KMS-11 (cell line): Measurements from ENCODE around the gene PARVB.
"Not testable (repeated sequence)": the region's sequence is repeated elsewhere in the genome, so short reads cannot be mapped to it uniquely, and the experiment has no call there.

Experiments used
- H2AFZ ChIP-seq: fragments of 200-600 bp; sonication (generic); 2 replicates; pipeline ENCODE4 v1.6.1; 2016; ENCODE audit warnings: antibody characterized with exemption, mixed run types, low read depth
- H3K27ac ChIP-seq: fragments of 200-600 bp; sonication (generic); 2 replicates; pipeline ENCODE4 v1.6.1; 2016; ENCODE audit warnings: mild to moderate bottlenecking, mixed run types
- H3K27me3 ChIP-seq: fragments of 200-600 bp; sonication (generic); 2 replicates; pipeline ENCODE4 v1.6.1; 2017; ENCODE audit warnings: mild to moderate bottlenecking, low read depth, mixed run types, moderate library complexity; ENCODE audit not compliant: insufficient read depth
- H3K36me3 ChIP-seq: fragments of 200-600 bp; sonication (generic); 2 replicates; pipeline ENCODE4 v1.6.1; 2017; ENCODE audit warnings: mild to moderate bottlenecking, mixed run types; ENCODE audit not compliant: insufficient read depth
- H3K4me1 ChIP-seq: fragments of 200-600 bp; sonication (generic); 2 replicates; pipeline ENCODE4 v1.6.1; 2016; ENCODE audit warnings: mild to moderate bottlenecking, low read depth, mixed run types; ENCODE audit not compliant: poor library complexity, severe bottlenecking
- H3K4me2 ChIP-seq: fragments of 200-600 bp; sonication (generic); 2 replicates; pipeline ENCODE4 v1.7.0; 2016; ENCODE audit warnings: mild to moderate bottlenecking, mixed run types
- H3K4me3 ChIP-seq: fragments of 200-600 bp; sonication (generic); IDR thresholded peaks from 2 replicates; pipeline ENCODE4 v1.6.1; 2017; ENCODE audit warnings: low read depth, low read length, mixed read lengths; ENCODE audit not compliant: insufficient read depth
- H3K79me2 ChIP-seq: fragments of 200-600 bp; sonication (generic); 2 replicates; pipeline ENCODE4 v1.6.1; 2016; ENCODE audit warnings: low read depth, mixed run types; ENCODE audit not compliant: insufficient read depth
- H3K9ac ChIP-seq: fragments of 200-600 bp; sonication (generic); 2 replicates; pipeline ENCODE4 v1.6.1; 2016; ENCODE audit warnings: mild to moderate bottlenecking, mixed run types
- H4K20me1 ChIP-seq: fragments of 200-600 bp; sonication (generic); 2 replicates; pipeline ENCODE4 v1.6.1; 2016; ENCODE audit warnings: mild to moderate bottlenecking, mixed run types; ENCODE audit not compliant: insufficient read depth
- TF ChIP-seq, protein P1 (sequence below): fragments of 200-600 bp; sonication (generic); conservative IDR thresholded peaks from 2 replicates; pipeline ENCODE4 v1.6.1; 2017; ENCODE audit warnings: low read depth, mild to moderate bottlenecking, antibody characterized with exemption, low read length, moderate library complexity, mixed read lengths

Gene PARVB

DNA sequence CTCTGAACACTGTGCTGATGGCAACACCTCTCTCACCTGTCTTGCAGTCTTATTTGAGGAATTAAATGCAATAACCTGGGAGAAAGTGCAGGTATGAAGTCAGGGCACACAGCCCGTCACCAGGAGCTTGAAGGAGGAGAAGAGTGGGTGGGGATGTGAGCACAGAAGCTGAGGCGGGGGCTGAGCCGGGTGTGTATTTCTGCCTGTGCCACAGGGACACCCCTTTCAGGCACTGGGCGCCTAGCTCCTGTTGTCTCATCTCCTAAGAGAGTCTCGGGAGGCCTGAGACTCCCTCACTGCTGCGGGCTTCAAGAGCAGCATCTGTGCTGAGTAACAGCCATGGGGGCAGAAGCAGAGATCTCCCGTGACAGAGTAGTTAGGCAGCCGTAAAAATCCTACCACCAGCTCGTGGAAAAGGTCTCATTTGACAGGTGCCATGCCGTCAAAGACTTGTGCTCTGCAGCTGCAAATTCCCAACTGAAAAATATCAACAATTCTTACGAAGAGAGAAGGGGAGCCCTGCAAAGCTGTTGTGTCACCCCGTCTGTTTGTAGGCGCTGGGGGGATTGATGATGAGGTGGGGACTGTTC, 26.8 kb downstream of the PARVB start:
- Histone ChIP-seq H2AFZ (no peak overlapping the region), H3K4me2 (no peak overlapping the region), H3K4me1 (peaks cover 14% of the 10 kb centered on the region), H3K4me3 (no peak overlapping the region), H3K36me3 (no peaks in the 10 kb centered on the region), H3K79me2 (peaks cover 11% of the 10 kb centered on the region; the same call in 1 of the 2 replicates), H4K20me1 (no peaks in the 10 kb centered on the region), H3K27me3 (no peaks in the 10 kb centered on the region), H3K27ac (no peak overlapping the region), H3K9ac (no peak overlapping the region)
- TF ChIP-seq, protein P1, sequence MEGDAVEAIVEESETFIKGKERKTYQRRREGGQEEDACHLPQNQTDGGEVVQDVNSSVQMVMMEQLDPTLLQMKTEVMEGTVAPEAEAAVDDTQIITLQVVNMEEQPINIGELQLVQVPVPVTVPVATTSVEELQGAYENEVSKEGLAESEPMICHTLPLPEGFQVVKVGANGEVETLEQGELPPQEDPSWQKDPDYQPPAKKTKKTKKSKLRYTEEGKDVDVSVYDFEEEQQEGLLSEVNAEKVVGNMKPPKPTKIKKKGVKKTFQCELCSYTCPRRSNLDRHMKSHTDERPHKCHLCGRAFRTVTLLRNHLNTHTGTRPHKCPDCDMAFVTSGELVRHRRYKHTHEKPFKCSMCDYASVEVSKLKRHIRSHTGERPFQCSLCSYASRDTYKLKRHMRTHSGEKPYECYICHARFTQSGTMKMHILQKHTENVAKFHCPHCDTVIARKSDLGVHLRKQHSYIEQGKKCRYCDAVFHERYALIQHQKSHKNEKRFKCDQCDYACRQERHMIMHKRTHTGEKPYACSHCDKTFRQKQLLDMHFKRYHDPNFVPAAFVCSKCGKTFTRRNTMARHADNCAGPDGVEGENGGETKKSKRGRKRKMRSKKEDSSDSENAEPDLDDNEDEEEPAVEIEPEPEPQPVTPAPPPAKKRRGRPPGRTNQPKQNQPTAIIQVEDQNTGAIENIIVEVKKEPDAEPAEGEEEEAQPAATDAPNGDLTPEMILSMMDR: no peak

DNA sequence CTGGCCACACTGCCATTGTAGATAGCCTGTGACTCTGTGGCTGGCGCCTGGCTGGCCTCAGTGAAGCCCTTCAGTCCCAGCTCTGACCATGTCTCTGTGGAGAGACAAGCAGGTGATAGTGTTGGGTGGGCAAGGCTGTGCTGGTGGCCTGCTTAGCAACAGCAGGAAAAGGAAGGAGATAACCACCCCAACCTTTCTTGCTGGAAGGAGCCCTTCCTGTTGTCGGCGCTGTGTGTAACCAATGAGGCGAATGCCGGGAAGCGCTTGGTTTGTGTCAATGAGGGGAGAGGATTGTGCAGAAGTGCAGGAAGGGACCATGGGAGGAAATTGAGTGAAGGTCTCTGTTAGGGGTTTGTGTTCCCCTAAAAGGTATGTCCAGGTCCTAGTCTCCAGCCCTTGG, 27.3 kb downstream of the PARVB start:
- Histone ChIP-seq H4K20me1 (no peaks in the 10 kb centered on the region), H3K4me1 (peaks cover 14% of the 10 kb centered on the region), H3K9ac (no peak overlapping the region), H3K4me3 (no peak overlapping the region), H3K27ac (no peak overlapping the region), H3K27me3 (no peaks in the 10 kb centered on the region), H3K4me2 (no peak overlapping the region), H2AFZ (no peak overlapping the region), H3K36me3 (no peaks in the 10 kb centered on the region), H3K79me2 (peaks cover 11% of the 10 kb centered on the region; the same call in 1 of the 2 replicates)
- TF ChIP-seq, protein P1: no peak

DNA sequence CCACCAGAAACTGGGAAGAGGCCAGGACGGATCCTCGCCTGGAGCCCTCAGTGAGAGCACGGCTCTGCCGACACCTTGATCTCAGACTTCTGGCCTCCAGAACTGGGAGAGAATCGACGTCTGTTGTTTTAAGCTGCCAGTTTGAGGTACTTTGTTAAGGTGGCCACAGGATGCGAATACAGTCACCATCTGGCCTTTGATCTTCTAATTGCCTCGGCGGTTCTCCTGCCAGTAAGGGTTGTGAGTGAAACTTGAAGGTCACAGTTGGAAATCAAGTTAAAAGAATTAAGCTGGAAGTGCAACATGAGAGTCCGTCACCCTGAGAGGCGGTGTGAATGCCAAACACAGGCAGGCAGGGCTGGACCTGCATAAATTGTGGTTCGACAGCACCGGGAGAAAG, 27.9 kb downstream of the PARVB start:
- H3K9ac ChIP-seq: no peak overlapping the region
- TF ChIP-seq, protein P1: no peak
- peaks cover 14% of the 10 kb centered on the region for H3K4me1 ChIP-seq
- H2AFZ ChIP-seq: no peak overlapping the region
- H3K79me2 ChIP-seq: peaks cover 11% of the 10 kb centered on the region; the same call in 1 of the 2 replicates
- H3K4me2 ChIP-seq: no peak overlapping the region
- no peak overlapping the region for H3K4me3 ChIP-seq
- no peaks in the 10 kb centered on the region for H3K27me3 ChIP-seq
- no peaks in the 10 kb centered on the region for H3K36me3 ChIP-seq
- H3K27ac ChIP-seq: no peak overlapping the region
- H4K20me1 ChIP-seq: no peaks in the 10 kb centered on the region

DNA sequence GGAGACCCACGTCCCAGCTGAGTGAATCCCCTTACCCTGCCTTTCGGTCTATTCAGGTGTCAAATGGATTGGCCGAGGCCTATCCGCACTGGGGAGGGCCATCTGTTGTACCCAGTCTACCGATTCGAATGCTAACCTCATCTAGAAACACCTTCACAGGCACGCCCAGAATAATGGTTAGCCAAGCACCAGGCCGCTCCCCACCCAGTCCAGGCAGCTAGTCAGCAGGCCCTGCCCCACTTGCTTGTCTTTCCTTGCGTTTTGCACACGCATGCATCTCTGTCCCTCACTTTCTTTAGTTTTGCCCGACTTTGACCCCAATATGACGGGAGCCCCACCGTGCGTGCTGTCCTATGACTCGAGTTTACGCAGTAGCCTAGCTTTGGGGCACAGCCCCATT, 31.7 kb downstream of the PARVB start:
- Histone ChIP-seq H3K4me1 (no peaks in the 10 kb centered on the region), H3K9ac (no peak overlapping the region), H2AFZ (no peak overlapping the region), H3K27ac (no peak overlapping the region), H3K4me3 (no peak overlapping the region), H4K20me1 (no peaks in the 10 kb centered on the region), H3K79me2 (no peaks in the 10 kb centered on the region), H3K27me3 (no peaks in the 10 kb centered on the region), H3K36me3 (no peaks in the 10 kb centered on the region), H3K4me2 (no peak overlapping the region)
- TF ChIP-seq, protein P1: no peak

DNA sequence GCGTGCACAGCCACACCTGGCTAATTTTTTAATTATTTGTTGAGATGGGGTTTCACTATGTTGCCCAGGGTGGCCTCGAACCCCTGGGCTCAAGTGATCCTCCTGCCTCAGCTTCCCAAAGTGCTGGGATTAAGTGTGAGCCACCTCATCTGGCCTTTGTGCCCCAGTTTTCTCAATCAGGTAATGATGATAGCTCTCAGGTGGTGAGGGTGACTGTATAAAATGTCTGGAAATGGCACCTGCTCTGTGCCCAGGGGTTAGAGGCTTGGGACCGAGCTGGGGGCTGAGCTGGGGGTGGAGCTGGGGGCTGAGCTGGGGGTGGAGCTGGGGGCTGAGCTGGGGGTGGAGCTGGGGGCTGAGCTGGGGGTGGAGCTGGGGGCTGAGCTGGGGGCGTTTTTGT, 32.5 kb downstream of the PARVB start:
- H4K20me1 ChIP-seq, H3K27ac ChIP-seq: not testable (repeated sequence)

More for the DNA sequence above, 32.5 kb downstream of the PARVB start:
- H3K4me2 ChIP-seq, H3K9ac ChIP-seq, H2AFZ ChIP-seq, H3K27me3 ChIP-seq, H3K4me1 ChIP-seq, H3K36me3 ChIP-seq, H3K4me3 ChIP-seq, H3K79me2 ChIP-seq: not testable (repeated sequence)
